NB4 (cell line): ENCODE measurements around the gene COG7.

Source experiments
- MYC ChIP-seq: IDR thresholded peaks from 2 replicates; pipeline ENCODE4 v1.6.1; 2011; ENCODE audit warnings: low read depth, low read length
- POLR2A ChIP-seq: IDR thresholded peaks from 2 replicates; pipeline ENCODE4 v1.6.1; 2011; ENCODE audit warnings: mild to moderate bottlenecking; ENCODE audit not compliant: insufficient read length; ENCODE audit errors: extremely low read depth
- TF ChIP-seq, protein P1 (sequence below): IDR thresholded peaks from one replicate; pipeline ENCODE4 v1.5.1; 2012; ENCODE audit warnings: low read depth, low read length
- TF ChIP-seq, protein P2 (sequence below): IDR thresholded peaks from 2 replicates; pipeline ENCODE4 v1.6.1; 2011; ENCODE audit warnings: low read depth, low read length

DNA sequence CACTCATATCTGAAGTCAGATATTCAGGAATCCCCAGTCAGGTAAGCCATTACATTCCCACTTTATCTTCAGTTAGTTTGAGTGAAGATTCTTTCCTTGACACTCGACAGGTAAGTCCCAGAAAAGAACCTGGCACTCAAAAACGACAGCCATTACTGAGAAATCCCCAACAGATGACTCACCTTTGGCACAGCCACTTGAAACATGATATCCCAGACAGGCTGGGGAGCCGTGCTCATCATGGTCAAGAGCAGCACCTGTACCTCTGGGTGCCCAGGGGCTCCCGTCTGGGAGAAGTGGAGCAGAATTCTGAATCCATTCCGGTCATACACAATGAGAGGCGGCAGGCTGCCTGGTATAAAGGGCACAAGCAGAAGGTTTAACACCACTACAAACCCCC lies 16.8 kb upstream of the COG7 start:
- TF ChIP-seq, protein P1, sequence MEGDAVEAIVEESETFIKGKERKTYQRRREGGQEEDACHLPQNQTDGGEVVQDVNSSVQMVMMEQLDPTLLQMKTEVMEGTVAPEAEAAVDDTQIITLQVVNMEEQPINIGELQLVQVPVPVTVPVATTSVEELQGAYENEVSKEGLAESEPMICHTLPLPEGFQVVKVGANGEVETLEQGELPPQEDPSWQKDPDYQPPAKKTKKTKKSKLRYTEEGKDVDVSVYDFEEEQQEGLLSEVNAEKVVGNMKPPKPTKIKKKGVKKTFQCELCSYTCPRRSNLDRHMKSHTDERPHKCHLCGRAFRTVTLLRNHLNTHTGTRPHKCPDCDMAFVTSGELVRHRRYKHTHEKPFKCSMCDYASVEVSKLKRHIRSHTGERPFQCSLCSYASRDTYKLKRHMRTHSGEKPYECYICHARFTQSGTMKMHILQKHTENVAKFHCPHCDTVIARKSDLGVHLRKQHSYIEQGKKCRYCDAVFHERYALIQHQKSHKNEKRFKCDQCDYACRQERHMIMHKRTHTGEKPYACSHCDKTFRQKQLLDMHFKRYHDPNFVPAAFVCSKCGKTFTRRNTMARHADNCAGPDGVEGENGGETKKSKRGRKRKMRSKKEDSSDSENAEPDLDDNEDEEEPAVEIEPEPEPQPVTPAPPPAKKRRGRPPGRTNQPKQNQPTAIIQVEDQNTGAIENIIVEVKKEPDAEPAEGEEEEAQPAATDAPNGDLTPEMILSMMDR, result no peak
- TF ChIP-seq POLR2A (no peak), MYC (no peak)
- TF ChIP-seq, protein P2, sequence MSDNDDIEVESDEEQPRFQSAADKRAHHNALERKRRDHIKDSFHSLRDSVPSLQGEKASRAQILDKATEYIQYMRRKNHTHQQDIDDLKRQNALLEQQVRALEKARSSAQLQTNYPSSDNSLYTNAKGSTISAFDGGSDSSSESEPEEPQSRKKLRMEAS, result no peak
